Mucosa of gallbladder (tissue), 1 donor: ENCODE results near the gene CDCA4. TPM values are rescaled to one million over a fixed set of nuclear protein-coding genes. Genes with fewer than 3 reads are reported as not detected.
"Not testable (repeated sequence)": the region's sequence is repeated elsewhere in the genome, so short reads cannot be mapped to it uniquely, and the experiment has no call there.

ENCODE experiments used
- DNase-seq: peaks from one replicate; pipeline ENCODE4 v3.0.0-alpha.2; 2020; ENCODE audit warnings: low spot score
- total RNA-seq: library from RNA; stranded (reverse); gene quantifications from one replicate; pipeline ENCODE4 v1.2.1, GENCODE V29; 2021
- donor health status: DM: no; HTN: no; CAD: no.

Gene CDCA4
- total RNA-seq, 1 donor from 2014 or later: 5.4 TPM

DNA sequence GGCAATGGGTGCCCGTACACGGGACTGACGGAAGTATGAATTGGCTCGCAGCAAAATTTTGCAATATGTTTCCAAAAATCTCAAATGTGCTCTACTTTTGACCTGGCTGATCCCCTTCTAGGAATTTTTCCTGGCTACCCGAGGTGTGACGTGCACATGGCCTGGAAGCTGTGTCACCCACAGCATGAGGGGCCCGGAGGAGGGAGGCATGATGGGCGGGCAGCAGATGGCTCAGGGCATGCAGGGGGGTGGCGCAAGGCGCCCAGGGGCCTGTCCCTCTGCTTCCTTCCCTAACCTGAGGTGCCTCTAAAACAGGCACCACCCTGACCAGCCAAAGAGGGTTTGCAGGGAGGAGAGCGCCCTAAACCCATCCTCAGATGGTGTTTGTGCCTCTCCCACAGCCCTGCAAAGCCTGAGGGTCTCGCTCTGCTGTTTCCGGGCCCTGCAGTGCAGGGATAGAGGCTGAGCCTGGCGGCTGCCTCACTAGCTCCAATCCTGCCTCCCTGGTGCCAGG is 37.7 kb upstream of the CDCA4 start:
- peak; percentile 9 for DNase-seq

DNA sequence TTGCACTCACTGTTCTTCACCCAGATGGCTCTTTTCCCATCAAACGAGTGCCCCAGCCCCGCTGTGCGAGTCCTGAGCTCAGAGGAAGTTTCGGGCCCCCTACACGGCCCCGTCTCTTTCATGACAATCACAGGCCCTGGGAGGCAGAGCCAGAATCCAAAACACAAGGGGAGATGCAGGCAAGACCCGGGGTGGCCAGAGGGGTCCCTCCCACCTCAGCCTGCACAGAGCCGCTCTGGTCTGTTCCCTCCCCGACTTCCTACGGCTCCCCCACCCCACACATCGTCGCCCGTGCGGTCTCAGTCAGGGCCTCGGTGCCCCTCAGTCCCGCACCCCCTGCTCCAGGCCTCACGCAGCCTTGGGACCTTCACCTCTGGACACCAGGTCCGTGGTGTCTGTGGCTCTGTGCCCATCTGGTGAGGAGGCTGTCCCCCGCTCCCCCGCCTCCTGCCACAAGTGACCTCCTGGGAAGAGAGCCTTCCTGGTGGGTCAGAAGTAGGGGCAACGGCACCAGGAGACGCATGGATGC is 35.5 kb upstream of the CDCA4 start:
- no peak for DNase-seq

DNA sequence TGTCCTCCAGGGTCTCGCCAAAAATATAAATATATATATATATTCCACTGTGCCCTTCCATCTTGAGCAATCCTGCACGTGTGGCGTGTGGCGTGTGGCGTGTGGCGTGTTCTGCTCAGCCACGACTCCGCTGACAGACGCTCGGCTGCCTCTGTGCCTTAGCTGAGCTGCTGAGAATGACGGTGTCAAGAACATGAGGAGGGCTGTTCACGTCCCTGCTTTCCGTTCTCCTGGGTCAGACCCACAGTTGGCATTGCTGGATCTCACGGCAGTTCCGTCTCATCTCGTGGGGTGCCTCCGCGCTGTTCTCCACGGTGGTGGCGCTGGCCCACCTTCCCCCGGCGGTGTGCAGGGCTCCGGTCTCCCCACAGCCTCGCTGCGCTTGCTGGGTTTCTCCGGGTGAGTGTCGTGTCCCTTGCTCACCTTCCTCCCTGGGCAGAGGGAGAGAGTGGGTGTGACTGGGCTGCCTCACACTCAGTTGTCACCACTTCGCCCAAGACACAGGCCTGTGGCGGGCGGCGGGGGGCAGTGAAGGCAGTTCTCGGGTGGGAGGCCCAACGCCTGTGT is 34.9 kb upstream of the CDCA4 start:
- no peak for DNase-seq

DNA sequence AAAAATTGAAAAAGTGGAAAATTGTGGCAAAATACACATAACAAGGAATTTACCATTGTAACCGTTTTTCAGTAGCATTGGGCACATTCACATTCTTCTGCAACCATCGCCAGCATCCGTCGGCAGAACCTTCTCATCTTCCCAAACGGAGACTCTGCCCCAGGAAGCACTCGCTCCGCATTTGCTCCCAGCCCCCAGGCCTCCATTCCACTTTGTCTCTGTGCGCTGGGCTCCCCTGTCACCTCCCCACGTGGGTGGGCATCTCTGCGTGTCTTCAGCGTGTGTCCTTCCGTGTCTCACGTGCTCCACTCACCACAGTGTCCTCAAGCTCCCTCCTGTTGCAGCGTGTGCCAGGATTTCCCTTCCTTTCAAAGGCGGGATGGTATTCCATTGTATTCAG is 34.5 kb upstream of the CDCA4 start:
- no peak for DNase-seq

DNA sequence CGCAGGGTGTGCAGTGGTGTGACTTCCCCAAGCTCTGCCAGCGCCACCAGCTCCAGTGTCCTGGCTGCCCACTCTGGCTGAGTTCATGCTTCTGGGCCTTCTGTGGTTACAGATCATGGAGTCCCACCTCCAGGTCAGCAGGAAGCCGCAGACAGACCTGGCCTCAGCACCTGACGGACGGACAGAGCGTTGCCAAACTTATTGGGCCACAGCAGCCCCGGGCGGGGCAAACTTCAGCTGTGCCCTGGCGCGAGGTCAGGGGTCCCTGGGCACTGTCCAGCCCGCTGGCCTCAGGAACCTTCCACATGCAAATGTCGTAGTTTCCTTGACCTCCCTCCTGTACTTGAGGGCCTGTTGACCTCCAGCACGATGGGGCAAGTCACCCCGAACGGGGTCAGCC is 33.1 kb upstream of the CDCA4 start:
- DNase-seq: no peak

DNA sequence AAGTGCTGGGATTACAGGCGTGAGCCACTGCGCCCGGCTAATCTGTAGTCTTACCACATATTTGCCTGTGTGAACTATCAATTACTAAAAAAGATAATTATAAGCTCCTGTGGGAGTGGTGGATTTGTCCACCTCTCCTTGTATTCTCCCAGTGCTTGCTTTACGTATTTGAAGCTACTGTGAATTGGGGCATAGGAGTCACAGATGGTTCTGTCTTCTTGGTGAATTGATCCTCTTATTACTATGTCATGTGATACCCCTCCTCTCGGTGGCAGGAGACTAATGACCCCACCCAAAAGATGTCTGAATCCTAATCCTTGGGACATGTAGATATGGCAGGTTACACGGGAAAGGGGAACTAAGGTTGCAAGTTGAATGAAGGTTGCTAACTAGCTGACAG is 32.5 kb upstream of the CDCA4 start:
- DNase-seq: no peak

DNA sequence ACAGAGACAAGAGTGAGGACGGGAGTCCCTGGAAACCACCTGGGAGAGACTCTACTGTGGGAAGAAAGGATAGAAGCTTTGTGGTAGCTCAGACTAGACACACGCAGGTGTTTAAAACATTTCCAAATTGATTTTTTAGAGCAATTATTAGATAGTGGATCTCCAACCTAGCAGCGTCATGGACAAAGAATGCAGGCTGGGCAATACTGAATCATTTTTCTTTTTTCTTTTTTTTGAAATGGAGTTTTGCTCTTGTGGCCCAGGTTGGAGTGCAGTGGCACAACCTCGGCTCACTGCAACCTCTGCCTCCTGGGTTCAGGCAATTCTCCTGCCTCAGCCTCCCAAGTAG is 31.2 kb upstream of the CDCA4 start:
- DNase-seq: no peak

DNA sequence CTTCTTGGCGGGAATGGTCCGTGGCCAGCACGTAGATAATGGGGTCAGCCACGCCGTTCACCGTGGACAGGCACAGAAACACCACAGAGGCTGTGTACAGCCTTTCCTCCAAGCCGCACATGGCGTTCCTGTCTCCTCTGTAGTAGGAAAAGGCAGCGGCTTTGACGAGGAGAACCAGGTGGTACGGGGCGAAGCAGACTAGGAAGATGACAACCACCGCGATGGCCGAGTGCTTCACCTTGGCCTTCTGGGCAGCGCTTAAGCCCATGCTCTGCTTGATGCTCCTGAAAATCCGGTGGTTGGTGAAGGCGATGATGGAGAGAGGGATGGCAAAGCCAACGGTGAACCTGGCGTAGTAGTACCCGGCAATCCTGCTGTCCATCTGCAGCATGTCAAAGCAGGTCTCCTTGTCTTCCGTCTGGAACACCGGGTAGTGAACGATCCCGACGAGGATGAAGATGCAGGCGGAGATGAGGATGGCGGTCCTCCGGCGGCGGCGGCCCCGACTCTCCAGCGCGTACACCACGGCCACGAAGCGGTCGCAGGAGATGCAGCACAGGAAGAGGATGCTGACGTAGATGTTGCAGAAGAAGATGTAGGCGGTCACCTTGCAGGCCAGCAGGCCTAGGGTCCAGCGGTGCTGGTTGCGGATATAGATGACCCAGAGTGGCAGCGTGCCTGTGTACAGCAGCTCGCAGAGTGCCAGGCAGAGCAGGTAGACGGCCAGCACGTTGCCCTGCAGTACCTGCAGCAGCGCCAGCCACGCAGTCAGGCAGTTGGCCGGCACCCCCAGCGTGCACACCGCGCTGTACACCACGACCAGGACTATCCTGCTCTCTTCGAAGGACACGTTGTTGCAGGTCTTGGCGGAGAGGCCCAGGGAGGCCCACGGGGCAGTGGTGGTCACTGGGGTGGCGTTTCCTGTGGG is 30.6 kb upstream of the CDCA4 start:
- DNase-seq: no peak

DNA sequence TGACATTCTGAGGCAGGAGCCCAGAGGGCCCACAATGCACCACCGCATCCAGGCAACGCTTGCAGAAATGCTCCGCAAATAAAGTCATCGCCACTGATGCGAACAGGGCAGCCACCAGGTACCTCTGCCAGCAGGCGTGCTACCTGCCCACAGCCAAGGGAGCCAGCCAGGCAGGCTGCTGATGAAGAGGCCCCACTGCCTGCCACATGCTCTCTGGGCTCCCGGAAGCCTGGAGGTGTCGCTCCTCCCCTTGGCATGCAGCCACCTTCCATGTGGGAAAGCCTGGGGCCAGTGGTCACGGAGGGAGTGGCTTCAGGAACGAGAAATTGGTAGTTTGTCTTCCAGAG is 29.6 kb upstream of the CDCA4 start:
- peak; percentile 89 for DNase-seq

DNA sequence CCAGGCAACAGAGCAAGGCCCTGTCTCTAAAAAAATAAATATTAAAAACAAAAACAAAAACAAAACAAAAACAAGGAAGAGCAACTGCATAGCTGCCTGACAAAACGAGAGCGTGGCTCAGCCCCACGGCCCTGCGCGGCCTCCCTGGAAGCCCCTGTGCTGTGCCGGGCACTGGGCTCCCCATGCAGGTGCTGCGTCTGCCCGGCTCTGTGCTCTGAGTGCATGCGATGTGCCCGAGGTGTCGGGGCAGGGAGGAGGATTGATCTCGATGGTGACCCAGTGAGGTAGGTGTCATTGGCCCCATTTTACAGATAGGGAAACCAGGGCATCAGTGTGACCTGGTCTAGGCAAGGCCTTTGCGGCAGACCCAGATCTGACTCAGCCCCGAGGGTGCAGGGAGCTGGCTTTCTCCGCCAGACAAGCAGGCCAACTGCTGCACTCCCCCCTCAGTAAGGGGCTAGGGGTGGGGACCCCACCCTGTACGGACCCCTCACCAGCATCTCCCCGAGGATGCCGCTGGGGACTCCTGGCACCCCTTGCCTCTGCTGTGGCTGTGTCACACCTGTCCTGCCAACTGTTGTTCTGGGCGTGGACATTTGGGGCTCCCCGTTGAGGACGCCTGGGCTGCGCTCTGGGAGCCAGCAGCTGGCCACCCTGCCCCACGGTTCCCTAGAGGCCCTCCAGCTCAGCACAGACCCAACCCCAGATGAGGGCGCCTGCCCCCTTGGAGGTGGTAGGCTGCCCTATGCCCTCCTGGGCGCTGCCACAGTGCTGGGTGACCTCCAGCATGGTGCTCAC is 29.1 kb upstream of the CDCA4 start:
- DNase-seq: no peak

DNA sequence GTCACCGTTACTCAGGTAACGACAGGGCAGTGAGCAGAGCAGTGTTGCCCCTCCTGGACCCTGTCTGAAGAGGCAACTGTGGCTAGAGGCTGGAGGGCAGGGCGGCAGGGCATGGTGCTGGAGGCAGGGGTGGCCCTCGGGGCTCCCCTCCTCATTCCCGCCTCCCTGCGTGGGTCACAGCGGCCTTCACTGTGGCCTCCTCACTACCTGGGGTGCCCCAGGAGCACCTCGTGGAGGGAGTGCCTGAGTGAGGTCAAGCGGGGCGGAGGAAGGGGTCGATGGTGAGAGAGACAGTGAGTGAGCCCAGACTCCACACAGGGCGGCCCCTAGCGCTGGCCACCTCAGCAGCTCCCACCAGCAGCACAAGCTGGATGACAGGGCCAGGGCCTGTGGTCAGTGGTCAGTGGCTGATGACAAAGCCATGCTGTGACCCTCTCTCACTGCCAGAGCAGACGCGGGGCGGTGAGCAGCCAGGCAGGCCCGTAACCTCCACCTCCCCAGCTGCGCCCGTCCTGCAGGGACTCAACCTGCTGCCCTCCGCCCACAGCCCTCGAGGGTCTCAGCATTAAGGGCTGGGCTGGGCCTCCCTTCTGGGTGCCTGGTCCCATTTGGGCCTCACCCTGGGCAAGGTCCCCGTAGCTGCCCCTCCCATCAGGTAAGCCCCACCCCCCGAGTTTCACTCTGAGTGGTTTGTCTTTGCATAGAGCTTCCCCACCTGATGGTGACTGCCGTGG is 26.6 kb upstream of the CDCA4 start:
- no peak for DNase-seq

DNA sequence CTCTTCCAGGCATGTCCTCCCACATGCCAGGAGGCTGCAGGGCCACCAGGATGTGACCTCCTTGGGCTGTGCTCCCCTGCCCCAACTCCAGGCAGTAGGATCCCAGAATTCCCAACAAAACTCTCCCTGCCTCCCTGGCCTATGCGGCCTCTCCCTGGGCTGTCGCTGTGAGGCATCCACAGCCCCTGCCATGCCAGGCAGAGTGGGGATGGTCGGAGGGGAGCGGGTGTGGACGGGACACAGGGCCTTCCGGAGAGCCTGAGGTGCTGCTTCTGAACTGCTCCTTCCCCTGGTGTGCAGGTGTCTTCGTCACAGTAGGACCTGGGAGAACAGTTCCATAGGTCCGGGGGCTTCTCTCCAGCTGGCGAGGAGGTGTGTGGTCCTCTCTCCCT is 26.0 kb upstream of the CDCA4 start:
- DNase-seq: no peak

DNA sequence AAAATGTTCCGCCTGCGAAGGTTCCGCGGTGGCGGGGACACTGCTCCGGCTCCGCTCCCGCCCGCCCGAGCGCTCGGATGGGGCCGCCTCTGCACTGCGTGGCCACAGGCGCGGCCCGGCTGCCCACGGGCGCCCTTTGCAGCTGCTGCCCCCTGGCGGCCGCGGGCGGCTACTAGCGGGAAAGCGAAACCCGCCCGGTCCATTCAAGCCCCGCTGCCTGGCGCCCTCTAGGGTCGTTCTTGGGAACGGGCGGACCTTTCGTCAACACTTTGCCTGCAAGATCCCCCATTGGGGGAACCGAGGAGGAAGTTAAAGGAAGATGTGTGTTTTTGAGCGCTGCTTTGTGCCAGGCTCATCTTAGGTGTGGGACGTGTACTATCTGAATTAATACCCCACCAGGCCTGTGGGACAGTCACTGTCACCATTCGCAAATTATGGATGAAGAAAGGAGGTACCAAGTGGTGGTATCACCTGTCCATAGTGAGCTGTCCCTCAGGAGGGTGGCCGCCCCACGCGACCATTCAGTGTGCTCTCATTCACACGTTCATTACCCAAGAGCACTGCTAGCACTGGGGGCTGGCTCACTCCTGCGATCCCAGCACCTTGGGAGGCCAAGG is 24.9 kb upstream of the CDCA4 start:
- peak; percentile 89 for DNase-seq

DNA sequence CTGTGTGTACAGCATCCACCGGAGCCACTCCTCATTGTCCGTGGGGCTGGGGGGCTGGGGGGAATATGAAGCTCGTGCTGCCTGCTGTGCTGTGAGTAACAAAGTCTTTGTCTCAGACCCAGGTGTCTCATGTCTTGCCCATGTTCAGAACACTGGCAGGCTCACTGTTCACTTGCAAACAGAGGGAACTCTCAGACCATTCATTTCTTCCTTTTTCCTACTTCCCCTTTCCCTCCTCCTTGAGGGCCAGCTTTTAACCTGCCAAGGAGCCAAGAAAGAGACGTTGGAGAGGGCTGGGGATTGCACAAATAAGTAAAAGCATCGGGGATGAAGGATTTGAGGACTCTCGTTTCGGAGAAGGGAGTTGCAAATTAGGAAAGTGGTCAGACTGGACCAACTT is 22.8 kb upstream of the CDCA4 start:
- no peak for DNase-seq

DNA sequence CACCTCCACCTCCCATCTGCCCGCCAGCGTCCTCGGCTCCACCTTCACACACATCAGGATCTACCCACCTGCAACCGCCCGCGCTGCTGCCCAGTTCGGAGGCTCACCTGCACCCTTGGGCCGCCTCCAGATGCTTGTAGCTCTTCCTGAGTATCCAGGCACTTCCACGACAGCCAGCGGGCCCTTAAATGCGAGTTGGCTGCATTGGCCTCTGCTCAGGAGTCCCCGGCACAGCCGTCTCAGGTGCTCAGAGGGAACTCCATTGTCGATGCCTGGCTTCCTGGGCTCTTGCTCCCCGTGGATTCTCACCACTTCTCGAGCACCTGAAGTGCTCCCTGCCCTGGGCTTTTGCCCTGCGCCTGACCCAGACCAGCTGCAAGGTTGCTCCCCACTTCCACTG is 21.9 kb upstream of the CDCA4 start:
- no peak for DNase-seq

DNA sequence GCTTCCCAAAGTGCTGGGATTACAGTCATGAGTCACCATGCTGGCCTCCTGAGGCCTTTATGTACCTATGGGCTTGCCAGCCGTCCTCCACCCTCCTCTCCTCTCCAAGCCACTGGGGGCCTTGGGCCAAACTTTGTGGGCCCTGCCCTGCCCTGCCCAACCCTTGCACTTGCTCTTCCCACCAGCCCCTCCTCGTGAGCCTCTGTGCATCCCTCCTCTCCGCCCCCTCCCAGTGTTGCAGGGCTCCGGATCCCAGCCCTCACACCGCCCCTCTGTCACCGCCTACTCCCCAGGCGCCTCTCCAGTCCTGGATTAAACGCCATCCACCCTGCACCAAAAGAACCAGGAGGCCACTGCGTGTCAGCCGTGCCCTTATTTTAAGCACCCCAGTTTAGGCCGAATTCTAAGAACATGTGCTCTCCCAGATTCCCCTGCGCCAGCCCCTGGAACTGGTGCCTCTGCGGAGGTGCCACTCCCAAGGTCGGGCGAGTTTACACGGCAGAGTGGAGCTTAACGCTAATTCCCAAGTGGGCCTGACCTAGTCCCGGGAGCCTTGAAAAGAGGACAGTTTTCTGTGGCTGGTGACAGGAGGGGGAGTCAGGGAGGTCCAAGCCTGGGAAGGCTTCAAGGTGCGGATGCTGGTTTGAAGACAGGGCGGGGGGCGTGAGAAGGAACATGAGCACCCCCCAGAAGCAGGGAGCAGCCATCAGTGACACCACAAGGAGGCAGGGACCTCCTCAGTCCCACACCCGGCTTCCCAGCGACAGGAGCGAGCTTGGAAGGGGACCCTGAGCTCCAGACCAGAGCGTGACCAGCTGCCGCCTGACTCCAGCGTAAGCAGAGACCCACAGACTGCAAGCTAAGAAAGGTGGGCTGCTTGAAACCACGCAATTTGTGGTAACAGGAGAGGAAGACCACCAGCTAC is 21.2 kb upstream of the CDCA4 start:
- DNase-seq: no peak

DNA sequence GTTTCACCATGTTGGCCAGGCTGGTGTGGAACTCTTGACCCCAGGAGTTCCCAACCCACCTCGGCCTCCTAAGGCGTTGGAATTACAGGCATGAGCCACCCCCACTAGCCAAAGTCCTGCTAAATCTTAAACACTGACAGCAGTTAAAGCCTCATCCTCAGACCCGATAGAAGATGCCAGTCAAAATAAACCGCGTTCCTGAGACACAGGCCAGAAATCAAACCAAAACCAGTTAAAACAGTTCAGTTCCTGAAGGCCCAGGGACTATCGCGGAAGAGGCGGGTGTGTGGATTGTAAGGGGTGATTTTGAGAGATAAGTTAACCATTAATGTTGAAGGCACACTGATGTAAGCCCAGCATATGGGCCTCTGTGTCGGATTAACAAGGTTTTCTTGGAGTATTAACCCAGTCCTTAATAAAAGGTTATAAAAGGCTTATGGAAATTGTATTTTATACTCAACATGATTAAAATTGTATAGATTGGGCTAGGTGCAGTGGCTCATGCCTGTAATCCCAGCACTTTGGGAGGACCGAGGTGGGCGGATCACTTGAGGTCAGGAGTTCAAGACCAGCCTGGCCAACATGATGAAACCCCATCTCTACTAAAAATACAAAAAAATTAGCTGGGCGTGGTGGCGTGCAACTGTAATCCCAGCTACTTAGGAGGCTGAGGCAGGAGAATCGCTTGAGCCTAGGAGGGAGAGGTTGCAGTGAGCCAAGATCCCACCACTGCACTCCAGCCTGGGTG is 18.7 kb upstream of the CDCA4 start:
- no peak for DNase-seq

DNA sequence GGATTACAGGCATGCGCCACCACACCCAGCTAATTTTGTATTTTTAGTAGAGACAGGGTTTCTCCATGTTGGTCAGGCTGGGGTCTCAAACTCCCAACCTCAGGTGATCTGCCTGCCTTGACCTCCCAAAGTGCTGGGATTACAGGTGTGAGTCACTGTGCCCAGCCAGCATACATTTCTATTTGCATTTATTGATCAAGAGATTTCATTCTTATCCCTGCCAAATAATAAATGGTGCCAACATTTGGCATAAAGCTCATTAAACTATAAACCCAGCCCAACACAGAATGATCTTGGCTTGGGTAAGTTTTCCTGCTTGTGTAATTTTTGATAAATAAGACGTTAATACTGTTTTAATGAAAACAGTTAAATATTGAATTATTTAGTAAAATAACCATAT is 14.7 kb upstream of the CDCA4 start:
- not testable (repeated sequence) for DNase-seq

DNA sequence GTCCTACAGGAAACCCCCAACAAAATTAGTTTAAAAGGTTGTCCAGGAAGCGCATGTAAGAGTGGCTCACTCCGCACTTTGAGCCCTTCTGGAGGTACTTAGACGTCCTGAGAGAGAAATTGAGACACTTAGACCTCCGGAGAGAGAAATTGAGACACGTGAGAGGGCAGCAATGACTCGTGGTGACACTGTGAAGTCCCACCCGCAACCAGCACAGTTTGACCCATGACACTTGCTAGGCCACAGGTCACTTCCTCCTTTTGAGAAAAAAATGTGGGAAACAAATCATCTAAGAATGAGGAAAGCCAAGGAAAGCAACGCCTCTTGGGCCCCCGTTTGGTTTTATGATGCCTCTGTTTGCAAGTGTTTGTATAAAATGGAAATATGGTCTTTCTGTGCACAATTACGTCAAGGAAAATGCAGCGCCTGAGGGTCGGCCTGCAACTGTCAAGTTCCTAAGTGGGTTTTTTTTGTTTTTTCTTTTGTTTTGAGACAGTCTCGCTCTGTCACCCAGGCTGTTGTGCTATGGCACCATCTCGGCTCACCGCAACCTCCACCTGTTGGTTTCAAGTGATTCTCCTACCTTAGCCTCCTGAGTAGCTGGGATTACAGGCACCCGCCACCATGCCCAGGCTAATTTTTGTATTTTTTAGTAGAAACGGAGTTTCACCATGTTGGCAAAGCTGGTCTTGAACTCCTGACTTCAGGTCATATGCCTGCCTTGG is 13.6 kb upstream of the CDCA4 start:
- no peak for DNase-seq
